GM19397 (cell line): Measurements from ENCODE around the gene ADGRV1.
A peak's percentile ranks its signal among the peaks of the same experiment; 100 is the strongest.
"Not testable (repeated sequence)": the region's sequence is repeated elsewhere in the genome, so short reads cannot be mapped to it uniquely, and the experiment has no call there.

Experiments used
- ATAC-seq: cut with Tn5 transposase; IDR thresholded peaks from one replicate; pipeline ENCODE4 v1.9.1; 2021; ENCODE audit warnings: mild to moderate bottlenecking, moderate library complexity; ENCODE audit not compliant: unreplicated experiment

Gene ADGRV1

GRCh38 chr5:90898326-90899013, 339.9 kb downstream of the ADGRV1 start:
- no peak for ATAC-seq

GRCh38 chr5:90899014-90899604, 340.5 kb downstream of the ADGRV1 start:
- no peak for ATAC-seq

- ATAC-seq = no peak
Observed at GRCh38 chr5:90901261-90901660, 342.7 kb downstream of the ADGRV1 start.

GRCh38 chr5:90902170-90902569, 343.6 kb downstream of the ADGRV1 start:
- ATAC-seq = no peak

- ATAC-seq = no peak
Observed at GRCh38 chr5:90902651-90903386, 344.2 kb downstream of the ADGRV1 start.

- no peak for ATAC-seq
Observed at GRCh38 chr5:90909101-90909503, 350.5 kb downstream of the ADGRV1 start.

- ATAC-seq = no peak
Observed at GRCh38 chr5:90909940-90910339, 351.3 kb downstream of the ADGRV1 start.

- no peak for ATAC-seq
Observed at GRCh38 chr5:90911169-90911568, 352.6 kb downstream of the ADGRV1 start.

- ATAC-seq = no peak
Observed at GRCh38 chr5:90912476-90912875, 353.9 kb downstream of the ADGRV1 start.

GRCh38 chr5:90915393-90915792, 356.8 kb downstream of the ADGRV1 start:
- no peak for ATAC-seq

- no peak for ATAC-seq
Observed at GRCh38 chr5:90916947-90917800, 358.6 kb downstream of the ADGRV1 start.

GRCh38 chr5:90917928-90918668, 359.5 kb downstream of the ADGRV1 start:
- ATAC-seq = no peak

- ATAC-seq = no peak
Observed at GRCh38 chr5:90921418-90921973, 362.9 kb downstream of the ADGRV1 start.

GRCh38 chr5:90924222-90924621, 365.6 kb downstream of the ADGRV1 start:
- not testable (repeated sequence) for ATAC-seq

GRCh38 chr5:90929013-90929839, 370.6 kb downstream of the ADGRV1 start:
- not testable (repeated sequence) for ATAC-seq

- ATAC-seq = no peak
Observed at GRCh38 chr5:90930062-90930461, 371.5 kb downstream of the ADGRV1 start.

GRCh38 chr5:90930756-90931431, 372.3 kb downstream of the ADGRV1 start:
- ATAC-seq = no peak

- peak; percentile 55 for ATAC-seq
Observed at GRCh38 chr5:90932052-90932699, 373.6 kb downstream of the ADGRV1 start.
